K562 (cell line): ENCODE results near the gene LIN28A. TPM values are rescaled to one million over a fixed set of nuclear protein-coding genes. Genes with fewer than 3 reads are reported as not detected.
A peak's percentile ranks its signal among the peaks of the same experiment; 100 is the strongest.

ENCODE experiments used
- CEBPG ChIP-seq, 3 experiments: fragments of 200-800 bp in 1 of 3; sonication (Bioruptor generic) in 1 of 3; sonication (generic) in 1 of 3; formaldehyde crosslinking in 1 of 3; IDR thresholded peaks in 2 of 3; conservative IDR thresholded peaks in 1 of 3; 2 replicates each; pipeline versions ENCODE4 v1.6.1 to v1.8.0; 2016 to 2022; ENCODE audit warnings: missing compliant biosample characterization in 2 of 3, missing genetic modification characterization in 2 of 3, mild to moderate bottlenecking in 1 of 3, missing genetic modification reagents in 1 of 3
- HDAC2 ChIP-seq: fragments of 450-650 bp; IDR thresholded peaks from 2 replicates; pipeline ENCODE4 v1.6.1; 2016; ENCODE audit warnings: mild to moderate bottlenecking
- HMGN3 ChIP-seq: IDR thresholded peaks from 2 replicates; pipeline ENCODE4 v1.6.1; 2011; ENCODE audit warnings: borderline replicate concordance, low read depth, mild to moderate bottlenecking, mixed read lengths, low read length; ENCODE audit not compliant: insufficient read length; ENCODE audit errors: extremely low read depth
- KDM5B ChIP-seq: fragments of 200-600 bp; sonication (generic); IDR thresholded peaks from 2 replicates; pipeline ENCODE4 v1.6.1; 2012; ENCODE audit warnings: low read depth, mild to moderate bottlenecking, moderate library complexity, low read length, control low read depth, inconsistent platforms; ENCODE audit not compliant: insufficient replicate concordance
- NEUROD1 ChIP-seq: fragments of 150-350 bp; IDR thresholded peaks from 2 replicates; pipeline ENCODE4 v1.6.1; 2014; ENCODE audit warnings: borderline replicate concordance, low read length, low read depth; ENCODE audit not compliant: partially characterized antibody
- NRF1 ChIP-seq, 2 experiments: fragments of 450-650 bp; IDR thresholded peaks in 1 of 2; conservative IDR thresholded peaks in 1 of 2; 2 replicates each; pipeline ENCODE4 v1.6.1; 2014; ENCODE audit warnings: mild to moderate bottlenecking in 2 of 2
- SMAD3 ChIP-seq: fragments of 450-650 bp; formaldehyde crosslinking; conservative IDR thresholded peaks from 2 replicates; pipeline ENCODE4 v1.4.0; 2020; ENCODE audit warnings: mild to moderate bottlenecking
- SPI1 ChIP-seq: IDR thresholded peaks from 2 replicates; pipeline ENCODE4 v1.6.1; 2011; ENCODE audit warnings: low read depth, low read length, control low read depth, borderline replicate concordance
- TSC22D4 ChIP-seq: fragments of 450-650 bp; IDR thresholded peaks from 2 replicates; pipeline ENCODE4 v1.6.1; 2016; ENCODE audit warnings: missing genetic modification characterization, missing biosample characterization, control low read depth
- ZBTB17 ChIP-seq: fragments of 450-650 bp; formaldehyde crosslinking; IDR thresholded peaks from 2 replicates; pipeline ENCODE4 v1.4.0; 2020; ENCODE audit warnings: mild to moderate bottlenecking
- ZNF282 ChIP-seq: sonication (generic); formaldehyde crosslinking; IDR thresholded peaks from 2 replicates; pipeline ENCODE4 v1.8.1; 2023; ENCODE audit warnings: missing genetic modification reagents
- ZNF3 ChIP-seq: fragments of 250-450 bp; sonication (Bioruptor Pico); IDR thresholded peaks from 2 replicates; pipeline ENCODE4 v1.5.0; 2021; ENCODE audit warnings: mild to moderate bottlenecking, moderate library complexity
- ZNF707 ChIP-seq: fragments of 250-450 bp; sonication (Bioruptor Pico); conservative IDR thresholded peaks from 2 replicates; pipeline ENCODE4 v1.8.0; 2022; ENCODE audit warnings: inconsistent platforms, mild to moderate bottlenecking, moderate library complexity
- ZNF785 ChIP-seq: fragments of 250-450 bp; sonication (Bioruptor Pico); IDR thresholded peaks from 2 replicates; pipeline ENCODE4 v1.4.0; 2020; ENCODE audit warnings: mild to moderate bottlenecking
- polyA plus RNA-seq, 8 experiments: library from polyadenylated mRNA; depleted of rRNA in 4 of 8; stranded (reverse) in 5 of 8; unstranded in 3 of 8; fragments of >200 nt; fragmentation: Nextera tagmentation in 2 of 8; fragmentation: Illumina TruSeq in 1 of 8; extraction: Ambion mirVana in 2 of 8; extraction: Trizol in 1 of 8; gene quantifications; 2 replicates each; pipeline versions ENCODE4 v1.2.1 to v1.2.3, GENCODE V29; 2011 to 2014; ENCODE audit warnings: inconsistent platforms in 1 of 8, missing spikeins in 1 of 8
- total RNA-seq, 7 experiments: library from RNA; depleted of rRNA in 6 of 7; stranded (reverse); fragments of >200 nt in 6 of 7; fragmentation: Illumina TruSeq in 2 of 7; extraction: Trizol in 2 of 7; gene quantifications; 2 replicates each; pipeline versions ENCODE4 v1.2.1 to v1.2.3, GENCODE V29; 2011 to 2021; ENCODE audit warnings: low replicate concordance in 1 of 7
- TF ChIP-seq, protein P1 (sequence below): fragments of 450-650 bp; IDR thresholded peaks from 2 replicates; pipeline ENCODE4 v1.6.1; 2016; ENCODE audit warnings: low read depth, mild to moderate bottlenecking, moderate library complexity
- TF ChIP-seq, protein P2 (sequence below): fragments of 200-800 bp; sonication (Bioruptor generic); IDR thresholded peaks from 2 replicates; pipeline ENCODE4 v1.6.1; 2017; ENCODE audit warnings: missing genetic modification characterization, missing compliant biosample characterization
- TF ChIP-seq, protein P3 (sequence below), 3 experiments: fragments of 200-800 bp in 1 of 3; sonication (Bioruptor generic) in 1 of 3; sonication (generic) in 1 of 3; formaldehyde crosslinking in 1 of 3; IDR thresholded peaks; 2 replicates each; pipeline versions ENCODE4 v1.6.1 to v1.8.0; 2016 to 2022; ENCODE audit warnings: mild to moderate bottlenecking in 2 of 3, missing compliant biosample characterization in 2 of 3, missing genetic modification characterization in 2 of 3, missing genetic modification reagents in 1 of 3
- TF ChIP-seq, protein P4 (sequence below): fragments of 450-650 bp; formaldehyde crosslinking; IDR thresholded peaks from 2 replicates; pipeline ENCODE4 v1.4.0; 2020; ENCODE audit warnings: mild to moderate bottlenecking, moderate library complexity
- TF ChIP-seq, protein P5 (sequence below): sonication (generic); formaldehyde crosslinking; IDR thresholded peaks from 2 replicates; pipeline ENCODE4 v1.8.1; 2023; ENCODE audit warnings: mild to moderate bottlenecking, missing genetic modification reagents, moderate library complexity

The LIN28A gene
- total and polyA plus RNA-seq, 9 of the 15 experiments (the other 6 are each of a cell fraction or from before 2014, with no cell fraction given), result 0.80 to 5.4 (median 3.9) TPM

DNA sequence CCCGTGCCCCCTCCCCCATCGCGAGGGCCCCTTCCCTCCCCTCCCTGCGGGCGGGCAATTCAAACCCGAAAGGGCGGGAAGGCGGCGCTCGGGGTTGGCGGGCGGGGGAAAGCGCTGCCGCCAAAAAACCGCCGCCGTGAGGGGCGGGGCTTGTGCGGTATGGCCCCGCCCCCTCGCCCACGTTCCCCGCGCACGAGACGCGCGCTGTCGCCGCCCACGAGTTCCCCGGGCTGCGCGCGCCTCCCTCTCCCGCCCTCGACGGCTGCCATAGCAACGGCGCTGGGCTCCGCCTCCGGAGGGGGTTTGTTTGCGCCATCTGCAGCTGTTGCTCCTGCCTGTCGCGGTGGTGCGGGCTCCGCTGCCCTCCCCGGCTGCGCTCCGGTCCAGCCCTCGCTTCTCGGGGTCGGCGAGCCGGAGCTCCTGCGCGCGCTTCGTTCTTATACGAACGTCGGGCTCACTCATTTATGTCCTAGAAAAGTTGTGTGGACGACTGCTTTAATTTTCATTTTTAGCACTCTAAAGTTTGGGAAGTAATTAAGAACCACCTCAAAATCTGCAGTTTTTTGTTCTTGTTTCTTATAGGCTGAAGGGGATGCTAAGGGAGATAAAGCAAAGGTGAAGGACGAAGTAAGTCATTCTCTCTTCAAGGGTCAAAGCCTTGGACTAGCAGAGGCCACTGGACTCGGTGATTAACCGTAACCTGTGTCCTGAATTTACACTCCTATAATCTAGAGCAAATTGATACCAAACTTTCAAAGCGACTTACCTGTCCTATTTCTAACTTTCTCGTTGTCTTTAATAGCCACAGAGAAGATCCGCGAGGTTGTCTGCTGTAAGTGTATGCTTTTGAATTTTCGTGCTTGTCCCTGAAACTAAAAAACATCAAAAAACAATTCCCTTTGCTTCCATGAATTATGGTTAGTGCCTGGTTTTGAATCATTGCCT is 62.6 kb downstream of the LIN28A start (continued):
- TF ChIP-seq, protein P1, sequence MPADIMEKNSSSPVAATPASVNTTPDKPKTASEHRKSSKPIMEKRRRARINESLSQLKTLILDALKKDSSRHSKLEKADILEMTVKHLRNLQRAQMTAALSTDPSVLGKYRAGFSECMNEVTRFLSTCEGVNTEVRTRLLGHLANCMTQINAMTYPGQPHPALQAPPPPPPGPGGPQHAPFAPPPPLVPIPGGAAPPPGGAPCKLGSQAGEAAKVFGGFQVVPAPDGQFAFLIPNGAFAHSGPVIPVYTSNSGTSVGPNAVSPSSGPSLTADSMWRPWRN, result peak; percentile 60
- TF ChIP-seq ZNF707 (CRISPR knock-in tag), result no peak
- TF ChIP-seq ZNF3 (CRISPR knock-in tag), result no peak
- TF ChIP-seq SPI1, result no peak
- peak; percentile 91 for TF ChIP-seq NEUROD1
- TF ChIP-seq KDM5B, result peak; percentile 22
- no peak for TF ChIP-seq TSC22D4 (tag)
- peak; percentile 93 for TF ChIP-seq ZBTB17 (CRISPR knock-in tag)
- no peak; the same call in 1 of the 2 replicates for TF ChIP-seq SMAD3 (CRISPR knock-in tag)
- TF ChIP-seq ZNF785 (CRISPR knock-in tag), result no peak
- TF ChIP-seq HMGN3, result peak; percentile 96
- peak; percentile 45; the same call in 1 of the 2 replicates for TF ChIP-seq HDAC2
- TF ChIP-seq, protein P2, sequence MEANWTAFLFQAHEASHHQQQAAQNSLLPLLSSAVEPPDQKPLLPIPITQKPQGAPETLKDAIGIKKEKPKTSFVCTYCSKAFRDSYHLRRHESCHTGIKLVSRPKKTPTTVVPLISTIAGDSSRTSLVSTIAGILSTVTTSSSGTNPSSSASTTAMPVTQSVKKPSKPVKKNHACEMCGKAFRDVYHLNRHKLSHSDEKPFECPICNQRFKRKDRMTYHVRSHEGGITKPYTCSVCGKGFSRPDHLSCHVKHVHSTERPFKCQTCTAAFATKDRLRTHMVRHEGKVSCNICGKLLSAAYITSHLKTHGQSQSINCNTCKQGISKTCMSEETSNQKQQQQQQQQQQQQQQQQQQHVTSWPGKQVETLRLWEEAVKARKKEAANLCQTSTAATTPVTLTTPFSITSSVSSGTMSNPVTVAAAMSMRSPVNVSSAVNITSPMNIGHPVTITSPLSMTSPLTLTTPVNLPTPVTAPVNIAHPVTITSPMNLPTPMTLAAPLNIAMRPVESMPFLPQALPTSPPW (CRISPR knock-in tag), result peak; percentile 94
- TF ChIP-seq, protein P3, sequence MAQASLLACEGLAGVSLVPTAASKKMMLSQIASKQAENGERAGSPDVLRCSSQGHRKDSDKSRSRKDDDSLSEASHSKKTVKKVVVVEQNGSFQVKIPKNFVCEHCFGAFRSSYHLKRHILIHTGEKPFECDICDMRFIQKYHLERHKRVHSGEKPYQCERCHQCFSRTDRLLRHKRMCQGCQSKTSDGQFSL (CRISPR knock-in tag; IDR thresholded peaks at IDR 0.05), result no peak
- TF ChIP-seq, protein P3 (tag; IDR thresholded peaks at IDR 0.05), result no peak
- TF ChIP-seq, protein P4, sequence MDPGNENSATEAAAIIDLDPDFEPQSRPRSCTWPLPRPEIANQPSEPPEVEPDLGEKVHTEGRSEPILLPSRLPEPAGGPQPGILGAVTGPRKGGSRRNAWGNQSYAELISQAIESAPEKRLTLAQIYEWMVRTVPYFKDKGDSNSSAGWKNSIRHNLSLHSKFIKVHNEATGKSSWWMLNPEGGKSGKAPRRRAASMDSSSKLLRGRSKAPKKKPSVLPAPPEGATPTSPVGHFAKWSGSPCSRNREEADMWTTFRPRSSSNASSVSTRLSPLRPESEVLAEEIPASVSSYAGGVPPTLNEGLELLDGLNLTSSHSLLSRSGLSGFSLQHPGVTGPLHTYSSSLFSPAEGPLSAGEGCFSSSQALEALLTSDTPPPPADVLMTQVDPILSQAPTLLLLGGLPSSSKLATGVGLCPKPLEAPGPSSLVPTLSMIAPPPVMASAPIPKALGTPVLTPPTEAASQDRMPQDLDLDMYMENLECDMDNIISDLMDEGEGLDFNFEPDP (CRISPR knock-in tag), result no peak
- peak; percentile 92 to 93 for TF ChIP-seq NRF1 (conservative IDR thresholded peaks at IDR 0.05 in 1 of 2, IDR thresholded peaks at IDR 0.05 in 1 of 2)
- TF ChIP-seq, protein P5, sequence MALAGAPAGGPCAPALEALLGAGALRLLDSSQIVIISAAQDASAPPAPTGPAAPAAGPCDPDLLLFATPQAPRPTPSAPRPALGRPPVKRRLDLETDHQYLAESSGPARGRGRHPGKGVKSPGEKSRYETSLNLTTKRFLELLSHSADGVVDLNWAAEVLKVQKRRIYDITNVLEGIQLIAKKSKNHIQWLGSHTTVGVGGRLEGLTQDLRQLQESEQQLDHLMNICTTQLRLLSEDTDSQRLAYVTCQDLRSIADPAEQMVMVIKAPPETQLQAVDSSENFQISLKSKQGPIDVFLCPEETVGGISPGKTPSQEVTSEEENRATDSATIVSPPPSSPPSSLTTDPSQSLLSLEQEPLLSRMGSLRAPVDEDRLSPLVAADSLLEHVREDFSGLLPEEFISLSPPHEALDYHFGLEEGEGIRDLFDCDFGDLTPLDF, result peak; percentile 99
- TF ChIP-seq CEBPG (CRISPR knock-in tag; IDR thresholded peaks at IDR 0.05), result peak; percentile 71
- TF ChIP-seq CEBPG (tag; conservative IDR thresholded peaks at IDR 0.05 in 1 of 2, IDR thresholded peaks at IDR 0.05 in 1 of 2), result peak in 1 of 2 experiments; percentile 75; a peak in 2 of 4 replicates
- TF ChIP-seq ZNF282 (CRISPR knock-in tag), result no peak
